Astrocyte (in vitro differentiated cells and primary cell): ENCODE results near the gene SLC35F1.

Source experiments
- EZH2 ChIP-seq: IDR thresholded peaks from 2 replicates; pipeline ENCODE4 v1.6.1; 2012; ENCODE audit warnings: mild to moderate bottlenecking, low read length, inconsistent platforms; ENCODE audit not compliant: insufficient read depth
- TF ChIP-seq, protein P1 (sequence below): IDR thresholded peaks from 2 replicates; pipeline ENCODE4 v1.5.1; 2011; ENCODE audit warnings: low read depth, mild to moderate bottlenecking, inconsistent platforms, low read length, moderate library complexity; ENCODE audit not compliant: insufficient read depth

DNA sequence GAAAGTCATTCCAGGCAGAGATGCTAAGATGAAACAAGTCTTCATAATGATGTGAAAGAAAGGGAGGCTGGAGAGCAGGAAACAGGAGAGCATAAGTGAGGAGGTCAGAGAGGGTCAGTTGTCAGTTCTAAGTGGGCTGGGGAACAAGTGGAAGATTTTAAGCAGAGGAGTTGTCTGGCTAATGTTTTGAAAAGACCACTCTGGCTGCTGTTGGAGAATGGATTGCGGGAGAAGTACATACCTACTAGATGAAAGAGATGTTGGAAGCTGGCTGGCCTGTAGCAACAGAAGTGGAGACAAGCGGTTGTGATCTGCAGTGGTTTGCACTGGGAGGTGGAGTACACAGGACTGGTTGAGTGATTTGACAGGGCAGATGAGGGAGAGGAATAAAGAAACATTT is 10.1 kb downstream of the SLC35F1 start:
- TF ChIP-seq, protein P1, sequence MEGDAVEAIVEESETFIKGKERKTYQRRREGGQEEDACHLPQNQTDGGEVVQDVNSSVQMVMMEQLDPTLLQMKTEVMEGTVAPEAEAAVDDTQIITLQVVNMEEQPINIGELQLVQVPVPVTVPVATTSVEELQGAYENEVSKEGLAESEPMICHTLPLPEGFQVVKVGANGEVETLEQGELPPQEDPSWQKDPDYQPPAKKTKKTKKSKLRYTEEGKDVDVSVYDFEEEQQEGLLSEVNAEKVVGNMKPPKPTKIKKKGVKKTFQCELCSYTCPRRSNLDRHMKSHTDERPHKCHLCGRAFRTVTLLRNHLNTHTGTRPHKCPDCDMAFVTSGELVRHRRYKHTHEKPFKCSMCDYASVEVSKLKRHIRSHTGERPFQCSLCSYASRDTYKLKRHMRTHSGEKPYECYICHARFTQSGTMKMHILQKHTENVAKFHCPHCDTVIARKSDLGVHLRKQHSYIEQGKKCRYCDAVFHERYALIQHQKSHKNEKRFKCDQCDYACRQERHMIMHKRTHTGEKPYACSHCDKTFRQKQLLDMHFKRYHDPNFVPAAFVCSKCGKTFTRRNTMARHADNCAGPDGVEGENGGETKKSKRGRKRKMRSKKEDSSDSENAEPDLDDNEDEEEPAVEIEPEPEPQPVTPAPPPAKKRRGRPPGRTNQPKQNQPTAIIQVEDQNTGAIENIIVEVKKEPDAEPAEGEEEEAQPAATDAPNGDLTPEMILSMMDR: no peak
- TF ChIP-seq EZH2: no peak
